SK-N-SH treated with all-trans-retinoic acid at 6 μM for 48 hours (cell line): ENCODE measurements around the gene GRID1.

Experiments
- ARNTL ChIP-seq: fragments of 450-650 bp; formaldehyde crosslinking; IDR thresholded peaks from 2 replicates; pipeline ENCODE4 v1.5.0; 2020; ENCODE audit warnings: low read depth, mild to moderate bottlenecking, moderate library complexity, borderline replicate concordance
- CSDC2 ChIP-seq: fragments of 250-450 bp; sonication (Bioruptor Pico); IDR thresholded peaks from 2 replicates; pipeline ENCODE4 v1.5.0; 2020; ENCODE audit warnings: mild to moderate bottlenecking, moderate library complexity
- OSR1 ChIP-seq: fragments of 250-450 bp; sonication (Bioruptor Pico); IDR thresholded peaks from 2 replicates; pipeline ENCODE4 v1.8.0; 2022; ENCODE audit warnings: moderate library complexity, mild to moderate bottlenecking, inconsistent platforms
- ZFP3 ChIP-seq: fragments of 250-450 bp; sonication (Bioruptor Pico); IDR thresholded peaks from 2 replicates; pipeline ENCODE4 v1.5.0; 2020; ENCODE audit warnings: mild to moderate bottlenecking, moderate library complexity
- ZNF565 ChIP-seq: fragments of 450-650 bp; formaldehyde crosslinking; conservative IDR thresholded peaks from 2 replicates; pipeline ENCODE4 v1.5.0; 2020; ENCODE audit warnings: low read depth, mild to moderate bottlenecking, moderate library complexity

GRCh38 chr10:86321568-86321967, 45.0 kb downstream of the GRID1 start:
- TF ChIP-seq OSR1 (CRISPR knock-in tag) (no peak), ZFP3 (CRISPR knock-in tag) (no peak), CSDC2 (CRISPR knock-in tag) (no peak), ARNTL (CRISPR knock-in tag) (no peak), ZNF565 (no peak)
